CD4-positive, alpha-beta T cell treated with Interleukin-21 for 1 hour (primary cell): ENCODE data around the gene C12orf54.
"Not testable (repeated sequence)": the region's sequence is repeated elsewhere in the genome, so short reads cannot be mapped to it uniquely, and the experiment has no call there.

Source experiments
- DNase-seq: peaks from one replicate; pipeline ENCODE4 v3.0.0-alpha.2; 2020

The C12orf54 gene

GRCh38 chr12:48482198-48482597, at the start of gene C12orf54:
Gene C12orf54 (plus strand): TSS chr12:48482498. CDS start chr12:48483297, 799 bp downstream.
- DNase-seq: no peak

GRCh38 chr12:48434016-48434415, 48.3 kb upstream of the C12orf54 start:
- not testable (repeated sequence) for DNase-seq

- DNase-seq: no peak
Observed at GRCh38 chr12:48441069-48441468, 41.2 kb upstream of the C12orf54 start.

- no peak for DNase-seq
Observed at GRCh38 chr12:48442179-48442847, 40.0 kb upstream of the C12orf54 start.

GRCh38 chr12:48445538-48445937, 36.8 kb upstream of the C12orf54 start:
- no peak for DNase-seq

- no peak for DNase-seq
Observed at GRCh38 chr12:48446161-48446776, 36.0 kb upstream of the C12orf54 start.

- DNase-seq: no peak
Observed at GRCh38 chr12:48447755-48448154, 34.5 kb upstream of the C12orf54 start.

- DNase-seq: no peak
Observed at GRCh38 chr12:48451372-48451771, 30.9 kb upstream of the C12orf54 start.

- not testable (repeated sequence) for DNase-seq
Observed at GRCh38 chr12:48452961-48453360, 29.3 kb upstream of the C12orf54 start.

GRCh38 chr12:48454667-48455066, 27.6 kb upstream of the C12orf54 start:
- DNase-seq: peak; percentile 53

GRCh38 chr12:48455116-48455515, 27.2 kb upstream of the C12orf54 start:
- DNase-seq: no peak

GRCh38 chr12:48459259-48459658, 23.0 kb upstream of the C12orf54 start:
- DNase-seq: no peak

GRCh38 chr12:48469027-48469426, 13.3 kb upstream of the C12orf54 start:
- not testable (repeated sequence) for DNase-seq

GRCh38 chr12:48472259-48472658, 10.0 kb upstream of the C12orf54 start, which contains the start of gene ANP32D:
Gene ANP32D (plus strand): TSS chr12:48472559. CDS start chr12:48472665, 106 bp downstream.
- no peak for DNase-seq

- DNase-seq: no peak
Observed at GRCh38 chr12:48473061-48473460, 9.2 kb upstream of the C12orf54 start.

- not testable (repeated sequence) for DNase-seq
Observed at GRCh38 chr12:48474497-48474896, 7.8 kb upstream of the C12orf54 start.

GRCh38 chr12:48482930-48483329, 632 bp downstream of the C12orf54 start:
- DNase-seq: no peak

- DNase-seq: no peak
Observed at GRCh38 chr12:48486261-48486660, 4.0 kb downstream of the C12orf54 start.

- DNase-seq: no peak
Observed at GRCh38 chr12:48486679-48487078, 4.4 kb downstream of the C12orf54 start.

GRCh38 chr12:48489012-48489411, 6.7 kb downstream of the C12orf54 start:
- DNase-seq: no peak

GRCh38 chr12:48489456-48489855, 7.2 kb downstream of the C12orf54 start:
- DNase-seq: not testable (repeated sequence)

- DNase-seq: not testable (repeated sequence)
Observed at GRCh38 chr12:48500281-48500680, 18.0 kb downstream of the C12orf54 start.

- DNase-seq: not testable (repeated sequence)
Observed at GRCh38 chr12:48506836-48507235, 24.5 kb downstream of the C12orf54 start.

GRCh38 chr12:48508987-48509386, 26.7 kb downstream of the C12orf54 start:
- DNase-seq: no peak

- no peak for DNase-seq
Observed at GRCh38 chr12:48510111-48510510, 27.8 kb downstream of the C12orf54 start.
